PC-3 (cell line): Measurements from ENCODE around the gene AMMECR1L. TPM values are rescaled to one million over a fixed set of nuclear protein-coding genes. Genes with fewer than 3 reads are reported as not detected.
A peak's percentile ranks its signal among the peaks of the same experiment; 100 is the strongest.

Experiments used
- ATAC-seq: fragments of 200-7000 bp; cut with Tn5 transposase; 2 replicates; pipeline ENCODE4 v1.9.1; 2020; ENCODE audit warnings: mild to moderate bottlenecking, moderate library complexity
- BruUV-seq: library from RNA; stranded (reverse); fragments of 400-500 nt; replicated peaks from 2 replicates; lab custom pipeline; 2021; lab: Mats Ljungman, UMichigan
- CTCF ChIA-PET: fragments of 300-600 bp; sonication (Branson Sonifier 250); formaldehyde crosslinking; loops from one replicate; lab custom pipeline; 2022; ENCODE audit warnings: antibody characterized with exemption; lab: Charles Lee
- POLR2A ChIA-PET: fragments of 300-600 bp; sonication (Branson Sonifier 250); formaldehyde crosslinking; loops from one replicate; lab custom pipeline; 2022; ENCODE audit warnings: antibody characterized with exemption; ENCODE audit not compliant: unreplicated experiment; lab: Charles Lee
- DNase-seq: peaks from one replicate; pipeline ENCODE4 v3.0.0-alpha.2; 2015
- H2AFZ ChIP-seq: fragments of 300-600 bp; sonication (generic); 2 replicates; pipeline ENCODE4 v1.6.0; 2016; ENCODE audit warnings: antibody characterized with exemption, low read length
- H3F3A ChIP-seq: fragments of 300-600 bp; sonication (generic); one replicate; pipeline ENCODE4 v1.6.0; 2017; ENCODE audit warnings: antibody characterized with exemption, low read length, control low read depth, mild to moderate bottlenecking; ENCODE audit not compliant: unreplicated experiment
- H3K27ac ChIP-seq: fragments of 300-600 bp; sonication (generic); 2 replicates; pipeline ENCODE4 v1.5.1; 2016; ENCODE audit warnings: mild to moderate bottlenecking, low read length
- H3K27me3 ChIP-seq: fragments of 300-600 bp; sonication (generic); 2 replicates; pipeline ENCODE4 v1.6.1; 2016; ENCODE audit warnings: low read length, mixed read lengths
- H3K36me3 ChIP-seq: fragments of 300-600 bp; sonication (generic); 2 replicates; pipeline ENCODE4 v1.6.1; 2016; ENCODE audit warnings: low read depth, mixed run types, low read length, mixed read lengths
- H3K4me1 ChIP-seq: fragments of 300-600 bp; sonication (generic); 2 replicates; pipeline ENCODE4 v1.5.1; 2016; ENCODE audit warnings: low read length; ENCODE audit not compliant: insufficient read depth
- H3K4me2 ChIP-seq: fragments of 300-600 bp; sonication (generic); 2 replicates; pipeline ENCODE4 v1.6.0; 2016; ENCODE audit warnings: low read length
- H3K4me3 ChIP-seq: fragments of 300-600 bp; sonication (generic); 2 replicates; pipeline ENCODE4 v1.5.1; 2016; ENCODE audit warnings: mild to moderate bottlenecking, low read length, mixed read lengths
- H3K79me2 ChIP-seq: fragments of 300-600 bp; sonication (generic); 2 replicates; pipeline ENCODE4 v1.6.1; 2017; ENCODE audit warnings: low read length, mixed read lengths
- H3K9ac ChIP-seq: fragments of 300-600 bp; sonication (generic); 2 replicates; pipeline ENCODE4 v1.6.0; 2016; ENCODE audit warnings: mild to moderate bottlenecking, low read length
- H3K9me2 ChIP-seq: fragments of 300-600 bp; sonication (generic); replicated peaks from 2 replicates; pipeline ENCODE4 v1.6.1; 2016; ENCODE audit warnings: mixed run types, low read length, mixed read lengths
- H3K9me3 ChIP-seq: fragments of 300-600 bp; sonication (generic); 2 replicates; pipeline ENCODE4 v1.6.1; 2016; ENCODE audit warnings: low read length, mixed read lengths
- H4K20me1 ChIP-seq: fragments of 300-600 bp; sonication (generic); 2 replicates; pipeline ENCODE4 v1.6.1; 2016; ENCODE audit warnings: low read length, mixed read lengths
- CTCF ChIP-seq: fragments of 300-600 bp; sonication (generic); conservative IDR thresholded peaks from 2 replicates; pipeline ENCODE4 v1.5.1; 2017; ENCODE audit warnings: antibody characterized with exemption, low read depth, mild to moderate bottlenecking, low read length
- EZH2 ChIP-seq: fragments of 300-600 bp; sonication (generic); IDR thresholded peaks from one replicate; pipeline ENCODE4 v1.6.1; 2017; ENCODE audit warnings: antibody characterized with exemption, mild to moderate bottlenecking, low read length; ENCODE audit not compliant: unreplicated experiment
- EZH2phosphoT487 ChIP-seq: fragments of 300-600 bp; sonication (generic); IDR thresholded peaks from 2 replicates; pipeline ENCODE4 v1.6.1; 2018; ENCODE audit warnings: mild to moderate bottlenecking, antibody characterized with exemption, low read length, borderline replicate concordance
- intact Hi-C: fragments of 100-400 bp; cut with micrococcal nuclease; formaldehyde crosslinking; loops from 2 replicates; pipeline ENCODE4 v1.9.0; 2023
- total RNA-seq: library from RNA; depleted of rRNA; stranded (reverse); fragments of >200 nt; gene quantifications from 2 replicates; pipeline ENCODE4 v1.2.3, GENCODE V29; 2014

The AMMECR1L gene
- total RNA-seq, 1 experiment from 2014 or later: 10.9 TPM

GRCh38 chr2:127873707-127874303 lies 12.0 kb downstream of the AMMECR1L start:
- intact Hi-C loops: no loop called here
- Histone ChIP-seq H4K20me1 (peaks cover 8% of the 10 kb centered on the region), H3K27me3 (no peaks in the 10 kb centered on the region), H3K36me3 (peaks cover 45% of the 10 kb centered on the region), H2AFZ (no peak overlapping the region), H3K9ac (no peak overlapping the region), H3K27ac (no peak overlapping the region), H3K4me1 (no peaks in the 10 kb centered on the region), H3F3A (no peaks in the 10 kb centered on the region), H3K9me2 (no peaks in the 10 kb centered on the region), H3K79me2 (peaks cover 60% of the 10 kb centered on the region), H3K9me3 (no peaks in the 10 kb centered on the region), H3K4me3 (no peak overlapping the region), H3K4me2 (no peak overlapping the region)
- no peak for TF ChIP-seq EZH2
- TF ChIP-seq CTCF: no peak
- TF ChIP-seq EZH2phosphoT487: no peak
- CTCF ChIA-PET: no interaction called here
- DNase-seq: no peak
- POLR2A ChIA-PET: no interaction called here
- no TSS peak for BruUV-seq
- no peak for ATAC-seq

GRCh38 chr2:127872354-127872753 lies 13.4 kb downstream of the AMMECR1L start:
- ATAC-seq (no peak), DNase-seq (no peak)
- no peak for TF ChIP-seq EZH2phosphoT487
- no peak for TF ChIP-seq CTCF
- TF ChIP-seq EZH2: no peak
- BruUV-seq: TSS peak; percentile 23
- Histone ChIP-seq H3K36me3 (peaks cover 46% of the 10 kb centered on the region), H3K27ac (no peak overlapping the region), H3K9me2 (no peaks in the 10 kb centered on the region), H3K9me3 (no peaks in the 10 kb centered on the region), H4K20me1 (no peaks in the 10 kb centered on the region), H3K4me3 (no peak overlapping the region), H3K27me3 (no peaks in the 10 kb centered on the region), H3K79me2 (peaks cover 45% of the 10 kb centered on the region), H2AFZ (no peak overlapping the region), H3K4me2 (no peak overlapping the region), H3K9ac (no peak overlapping the region), H3K4me1 (no peaks in the 10 kb centered on the region), H3F3A (no peaks in the 10 kb centered on the region)
- POLR2A ChIA-PET: interaction anchor here (0.7 kb wide), 1 partner anchor 111 kb away, joined by 9 read pairs; no protein-coding TSS in a partner anchor
- intact Hi-C loops: no loop called here
- CTCF ChIA-PET: no interaction called here

GRCh38 chr2:127865926-127866325 lies 19.8 kb downstream of the AMMECR1L start:
- DNase-seq: no peak
- BruUV-seq: no TSS peak
- intact Hi-C loops: no loop called here
- H3K9me3 ChIP-seq: no peaks in the 10 kb centered on the region
- CTCF ChIA-PET: no interaction called here
- H2AFZ ChIP-seq: no peak overlapping the region
- H3K9ac ChIP-seq: no peak overlapping the region
- no peak for ATAC-seq
- POLR2A ChIA-PET: interaction anchor here (0.5 kb wide), 1 partner anchor 83 kb away, joined by 18 read pairs; no protein-coding TSS in a partner anchor
- H3K27me3 ChIP-seq: no peaks in the 10 kb centered on the region
- no peak overlapping the region for H3K27ac ChIP-seq
- peaks cover 3% of the 10 kb centered on the region for H3F3A ChIP-seq
- H4K20me1 ChIP-seq: peaks cover 3% of the 10 kb centered on the region; the same call in 1 of the 2 replicates
- TF ChIP-seq EZH2phosphoT487: no peak
- TF ChIP-seq CTCF: no peak
- TF ChIP-seq EZH2: no peak
- H3K9me2 ChIP-seq: no peaks in the 10 kb centered on the region
- H3K79me2 ChIP-seq: no peaks in the 10 kb centered on the region; the same call in 1 of the 2 replicates
- H3K4me1 ChIP-seq: no peaks in the 10 kb centered on the region
- peaks cover 64% of the 10 kb centered on the region for H3K36me3 ChIP-seq
- no peak overlapping the region for H3K4me2 ChIP-seq
- no peak overlapping the region for H3K4me3 ChIP-seq
